ENCODE data around the gene NUP210. TPM values are rescaled to one million over a fixed set of nuclear protein-coding genes. Genes with fewer than 3 reads are reported as not detected.

NUP210 gene
- polyA plus RNA-seq, 1 donor, result 26.0 TPM

DNA sequence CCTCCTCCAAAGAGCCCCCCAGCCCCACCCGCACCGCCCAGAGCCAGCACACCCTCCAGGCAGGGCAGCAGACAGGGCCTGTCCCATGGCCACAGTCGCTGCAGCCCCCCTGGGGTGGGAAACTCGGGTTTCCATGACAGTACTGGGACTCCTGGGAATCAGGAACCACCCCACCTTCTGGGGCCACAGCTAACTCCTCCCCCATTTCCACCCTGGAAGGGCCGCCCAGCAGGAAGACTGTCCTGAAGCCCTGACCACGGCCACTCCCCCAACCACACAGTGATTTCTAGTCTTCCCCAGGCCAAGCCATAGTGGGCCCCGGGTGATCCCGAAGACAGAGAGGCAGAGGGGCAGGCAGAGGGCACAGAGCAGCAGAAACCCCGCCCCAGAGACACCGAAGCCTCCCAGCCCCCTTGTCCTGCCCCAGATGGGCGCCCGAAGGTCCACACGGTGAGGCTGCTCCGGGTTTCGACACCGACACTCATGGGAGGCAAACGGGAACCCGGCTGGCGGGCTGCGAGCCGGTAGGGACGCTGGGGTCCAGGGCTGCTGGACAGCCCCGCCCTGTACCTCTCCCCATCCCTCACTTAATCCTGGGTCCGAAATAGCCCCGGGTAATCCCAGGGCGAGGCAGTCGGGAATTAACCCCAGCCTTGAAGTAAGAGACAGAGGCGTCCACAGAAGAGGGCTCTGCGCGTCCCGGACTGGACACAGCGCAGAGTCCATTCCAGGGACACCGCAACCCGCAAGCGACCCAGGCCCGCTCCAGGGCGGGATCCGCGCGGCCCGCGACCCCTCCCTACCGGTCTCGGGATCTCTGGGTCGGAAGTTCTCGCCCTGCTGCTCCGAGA is 138.4 kb downstream of the NUP210 start:
- DNase-seq, result peak in 1 of 2 donors; percentile 14
- Histone ChIP-seq H3K9me3 (ENCODE audit: control insufficient read depth, low read depth, low read length) (peaks cover 2% of the 10 kb centered on the region), H3K4me3 (ENCODE audit: low read length) (no peak overlapping the region), H3K27ac (ENCODE audit: low read length) (no peak overlapping the region), H3K36me3 (ENCODE audit: control insufficient read depth, insufficient read depth, low read length) (no peaks in the 10 kb centered on the region), H3K4me1 (ENCODE audit: control insufficient read depth, insufficient read depth, low read length) (no peaks in the 10 kb centered on the region), H3K27me3 (ENCODE audit: control insufficient read depth, insufficient read depth, low read length) (peaks cover 73% of the 10 kb centered on the region)
- WGBS (ENCODE audit: insufficient coverage, low lambda C conversion rate), result no CpG with 5 or more reads among the region's 47 CpGs

DNA sequence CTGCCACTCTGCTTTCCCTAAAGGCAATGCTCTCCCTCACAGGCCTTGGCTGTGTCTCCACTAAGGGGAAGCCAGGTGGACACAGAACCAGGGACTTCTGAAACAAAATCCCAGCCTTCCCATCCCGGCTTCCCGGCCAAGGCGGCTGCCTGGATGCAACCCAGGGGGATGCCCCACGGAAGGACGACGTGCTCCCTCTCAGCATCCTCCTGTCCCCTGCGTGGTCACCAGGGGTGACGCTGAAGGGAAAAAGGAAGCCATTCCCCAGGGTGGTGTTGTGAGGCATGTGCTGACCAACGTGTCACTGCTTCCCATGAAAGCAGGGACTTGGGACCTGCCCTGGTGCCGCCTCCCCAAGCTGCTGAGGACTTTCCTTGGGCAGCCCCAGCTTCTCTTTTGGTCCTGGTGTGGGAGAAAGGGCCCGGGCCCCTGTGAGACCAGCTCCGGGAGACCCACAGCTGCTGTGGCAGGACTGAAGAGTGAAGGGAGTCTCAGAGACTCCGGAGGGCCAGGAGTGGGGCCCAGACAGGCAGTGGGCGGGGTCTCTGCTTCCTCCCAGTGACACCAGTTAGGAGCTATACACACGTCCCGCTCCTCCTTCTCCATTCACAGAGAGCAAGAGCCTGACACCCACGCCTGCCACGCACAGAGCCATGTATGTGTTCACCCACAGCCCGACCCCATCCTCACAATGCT is 139.2 kb downstream of the NUP210 start:
- peaks cover 70% of the 10 kb centered on the region for H3K27me3 ChIP-seq (ENCODE audit: control insufficient read depth, insufficient read depth, low read length)
- H3K27ac ChIP-seq (ENCODE audit: low read length), result no peak overlapping the region
- DNase-seq, result no peak
- H3K4me1 ChIP-seq (ENCODE audit: control insufficient read depth, insufficient read depth, low read length), result no peaks in the 10 kb centered on the region
- no CpG with 5 or more reads among the region's 19 CpGs for WGBS (ENCODE audit: insufficient coverage, low lambda C conversion rate)
- H3K4me3 ChIP-seq (ENCODE audit: low read length), result no peak overlapping the region
- peaks cover 2% of the 10 kb centered on the region for H3K9me3 ChIP-seq (ENCODE audit: control insufficient read depth, low read depth, low read length)
- H3K36me3 ChIP-seq (ENCODE audit: control insufficient read depth, insufficient read depth, low read length), result no peaks in the 10 kb centered on the region

DNA sequence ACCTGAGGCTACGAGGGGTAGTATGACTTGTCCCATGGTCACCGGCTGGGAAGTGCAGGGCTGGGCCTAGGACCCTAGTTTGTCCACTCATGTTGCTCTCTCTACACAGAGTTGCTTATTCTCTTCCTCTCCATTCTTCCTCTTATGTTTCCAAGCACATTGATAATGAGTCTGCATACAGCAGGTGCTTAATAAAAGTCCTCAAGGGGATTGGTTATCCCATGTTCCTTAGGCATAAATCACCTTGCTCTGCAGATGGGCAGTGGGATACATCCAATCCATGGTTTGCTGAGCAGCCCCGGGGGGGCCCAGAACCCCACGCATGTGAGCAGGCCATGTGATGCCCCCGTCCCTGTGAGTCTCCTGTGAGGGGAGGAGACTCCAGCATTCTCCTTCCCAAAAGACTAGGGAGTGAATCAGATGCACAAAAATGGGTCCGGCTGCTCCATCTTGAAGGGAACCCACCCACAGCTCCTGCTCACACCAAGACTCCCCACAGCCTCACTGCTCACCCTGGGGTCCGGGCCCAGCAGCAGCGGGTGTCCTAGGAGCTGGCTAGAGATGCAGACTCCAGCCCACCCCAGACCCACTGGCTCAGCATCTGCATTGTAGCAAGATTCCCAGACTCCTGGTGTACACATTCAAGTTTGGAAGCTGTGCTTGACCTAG is 139.9 kb downstream of the NUP210 start:
- Histone ChIP-seq H3K36me3 (ENCODE audit: control insufficient read depth, insufficient read depth, low read length) (no peaks in the 10 kb centered on the region), H3K4me3 (ENCODE audit: low read length) (no peak overlapping the region), H3K4me1 (ENCODE audit: control insufficient read depth, insufficient read depth, low read length) (no peaks in the 10 kb centered on the region), H3K27me3 (ENCODE audit: control insufficient read depth, insufficient read depth, low read length) (peaks cover 68% of the 10 kb centered on the region), H3K27ac (ENCODE audit: low read length) (no peak overlapping the region), H3K9me3 (ENCODE audit: control insufficient read depth, low read depth, low read length) (peaks cover 2% of the 10 kb centered on the region)
- no CpG with 5 or more reads among the region's 8 CpGs for WGBS (ENCODE audit: insufficient coverage, low lambda C conversion rate)
- DNase-seq, result no peak

DNA sequence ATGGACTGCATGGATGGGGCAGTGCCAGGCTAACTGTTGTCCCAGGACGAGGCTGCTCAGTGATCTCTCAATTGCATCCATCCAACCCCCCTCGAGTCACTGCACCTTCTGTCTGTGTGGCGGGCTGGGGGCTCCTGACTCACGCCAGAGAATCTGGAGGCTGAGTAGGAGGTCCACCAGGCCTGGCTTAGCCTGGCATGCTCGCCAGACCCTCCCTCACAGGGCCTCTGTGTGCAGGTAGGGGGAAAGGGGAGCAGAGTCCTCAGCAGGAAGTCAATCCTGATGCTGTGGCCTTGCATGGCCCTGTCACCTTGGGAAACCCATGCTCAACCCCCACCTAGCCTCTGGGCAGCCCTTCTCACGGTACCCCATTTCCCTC is 140.6 kb downstream of the NUP210 start:
- Histone ChIP-seq H3K27me3 (ENCODE audit: control insufficient read depth, insufficient read depth, low read length) (peaks cover 62% of the 10 kb centered on the region), H3K9me3 (ENCODE audit: control insufficient read depth, low read depth, low read length) (peaks cover 2% of the 10 kb centered on the region), H3K36me3 (ENCODE audit: control insufficient read depth, insufficient read depth, low read length) (no peaks in the 10 kb centered on the region), H3K4me1 (ENCODE audit: control insufficient read depth, insufficient read depth, low read length) (no peaks in the 10 kb centered on the region), H3K27ac (ENCODE audit: low read length) (no peak overlapping the region), H3K4me3 (ENCODE audit: low read length) (no peak overlapping the region)
- WGBS (ENCODE audit: insufficient coverage, low lambda C conversion rate), result no CpG with 5 or more reads among the region's 6 CpGs
- no peak for DNase-seq

DNA sequence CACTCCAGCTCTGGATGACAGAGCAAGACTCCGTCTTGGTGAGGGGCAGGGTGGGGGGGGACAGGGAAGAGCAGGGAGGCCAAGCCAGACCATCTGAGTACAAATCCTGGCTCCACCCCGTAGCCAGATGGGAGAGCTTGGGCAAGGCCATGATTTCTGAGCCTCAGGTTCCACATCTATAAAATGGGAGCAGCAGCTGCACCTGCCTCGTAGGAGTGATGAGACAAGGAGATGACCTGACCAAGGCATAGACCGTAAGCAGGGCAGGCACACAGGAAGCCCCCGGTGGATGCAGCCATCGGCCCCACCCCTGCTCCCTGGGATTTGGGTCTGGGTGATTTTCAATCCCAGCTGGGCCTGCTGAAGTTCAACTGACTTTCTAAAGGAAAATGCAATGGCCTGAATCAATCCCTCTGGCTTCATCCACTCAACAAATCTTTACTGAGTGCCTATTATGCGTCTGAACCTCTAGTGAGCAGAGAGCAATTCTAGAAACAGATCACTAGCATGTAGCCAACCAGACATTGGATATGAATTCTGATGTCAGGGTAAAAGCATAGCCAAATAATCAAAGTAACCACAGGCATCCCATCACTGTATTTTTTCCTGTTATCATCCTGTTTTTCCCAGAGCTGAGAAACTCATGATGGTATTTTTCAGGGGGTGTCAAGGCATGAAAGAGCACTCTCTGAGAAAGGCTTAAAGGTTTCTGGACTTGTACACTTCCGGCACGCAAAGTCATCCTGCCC is 141.2 kb downstream of the NUP210 start:
- Histone ChIP-seq H3K9me3 (ENCODE audit: control insufficient read depth, low read depth, low read length) (peaks cover under 1% of the 10 kb centered on the region), H3K27ac (ENCODE audit: low read length) (no peak overlapping the region), H3K4me1 (ENCODE audit: control insufficient read depth, insufficient read depth, low read length) (no peaks in the 10 kb centered on the region), H3K36me3 (ENCODE audit: control insufficient read depth, insufficient read depth, low read length) (no peaks in the 10 kb centered on the region), H3K27me3 (ENCODE audit: control insufficient read depth, insufficient read depth, low read length) (peaks cover 58% of the 10 kb centered on the region), H3K4me3 (ENCODE audit: low read length) (no peak overlapping the region)
- WGBS (ENCODE audit: insufficient coverage, low lambda C conversion rate), result no CpG with 5 or more reads among the region's 9 CpGs
- DNase-seq, result no peak

DNA sequence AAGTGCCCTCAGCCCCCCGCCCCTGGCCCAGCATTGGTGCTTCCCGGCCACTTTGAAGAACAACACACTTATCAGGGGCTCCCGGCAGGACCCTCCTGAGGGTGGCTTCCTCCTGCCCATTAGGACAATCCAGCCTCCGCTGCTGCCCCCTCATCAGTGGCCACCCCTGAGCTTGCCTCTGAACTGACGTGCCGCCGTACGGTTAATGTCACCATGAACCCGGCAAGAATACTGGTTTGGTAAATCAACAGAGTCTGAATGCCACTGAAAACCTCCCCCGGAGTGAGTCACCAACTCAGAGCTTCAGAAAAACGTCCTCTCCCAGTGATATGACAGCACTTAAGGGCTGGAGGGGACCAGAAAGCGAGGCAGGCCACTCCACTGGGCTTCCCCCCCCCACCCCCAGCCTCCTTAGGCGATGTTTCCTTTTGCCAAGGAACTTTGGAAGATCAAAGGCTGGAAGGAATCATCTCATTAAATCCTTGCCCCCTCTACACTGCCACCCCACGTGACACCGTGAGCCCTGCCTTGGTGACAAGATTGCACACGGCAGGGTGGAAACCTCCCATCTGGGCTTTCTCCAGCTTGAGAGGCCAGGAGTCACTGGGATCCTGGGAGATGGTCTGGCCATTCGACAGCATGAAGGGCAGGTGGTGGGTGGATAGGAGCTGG is 142.1 kb downstream of the NUP210 start:
- Histone ChIP-seq H3K27ac (ENCODE audit: low read length) (no peak overlapping the region), H3K36me3 (ENCODE audit: control insufficient read depth, insufficient read depth, low read length) (no peaks in the 10 kb centered on the region), H3K4me1 (ENCODE audit: control insufficient read depth, insufficient read depth, low read length) (no peaks in the 10 kb centered on the region), H3K4me3 (ENCODE audit: low read length) (no peak overlapping the region), H3K27me3 (ENCODE audit: control insufficient read depth, insufficient read depth, low read length) (peaks cover 57% of the 10 kb centered on the region), H3K9me3 (ENCODE audit: control insufficient read depth, low read depth, low read length) (no peaks in the 10 kb centered on the region)
- no peak for DNase-seq
- 17% methylated on average over 1 of the region's 17 CpGs for WGBS (ENCODE audit: insufficient coverage, low lambda C conversion rate)

DNA sequence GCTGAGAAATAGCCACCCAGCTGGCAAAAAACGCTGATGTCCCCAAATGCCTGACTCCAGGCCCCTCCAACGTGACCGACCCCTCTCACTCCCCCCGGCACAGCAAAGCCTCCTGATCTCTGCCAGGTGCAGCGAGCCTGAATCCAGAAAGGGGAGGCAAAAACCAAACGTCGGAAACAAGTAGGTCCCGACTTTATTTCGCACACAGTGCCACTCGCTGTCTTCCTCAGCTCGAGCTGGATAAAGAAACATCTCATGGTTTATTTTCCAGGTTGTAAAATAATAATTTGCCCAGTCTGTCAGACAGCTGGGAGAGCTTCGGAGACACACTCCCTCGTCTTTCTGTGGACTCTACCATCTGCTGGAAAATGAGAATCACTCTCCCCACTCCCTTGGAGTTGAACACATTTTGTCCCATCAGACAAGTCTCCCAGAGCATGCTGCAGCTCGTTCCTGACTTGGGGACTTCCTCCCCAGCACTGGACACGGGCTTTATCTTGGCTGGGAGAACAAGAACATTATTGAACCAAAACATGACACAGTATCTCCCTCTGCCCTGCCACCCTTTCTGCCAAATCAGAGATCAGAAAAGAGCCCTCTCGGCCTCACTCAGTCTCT is 142.8 kb downstream of the NUP210 start:
- 13% methylated on average over 3 of the region's 16 CpGs for WGBS (ENCODE audit: insufficient coverage, low lambda C conversion rate)
- Histone ChIP-seq H3K4me1 (ENCODE audit: control insufficient read depth, insufficient read depth, low read length) (no peaks in the 10 kb centered on the region), H3K27me3 (ENCODE audit: control insufficient read depth, insufficient read depth, low read length) (peaks cover 56% of the 10 kb centered on the region), H3K27ac (ENCODE audit: low read length) (no peak overlapping the region), H3K4me3 (ENCODE audit: low read length) (no peak overlapping the region), H3K9me3 (ENCODE audit: control insufficient read depth, low read depth, low read length) (no peaks in the 10 kb centered on the region), H3K36me3 (ENCODE audit: control insufficient read depth, insufficient read depth, low read length) (no peaks in the 10 kb centered on the region)
- no peak for DNase-seq

DNA sequence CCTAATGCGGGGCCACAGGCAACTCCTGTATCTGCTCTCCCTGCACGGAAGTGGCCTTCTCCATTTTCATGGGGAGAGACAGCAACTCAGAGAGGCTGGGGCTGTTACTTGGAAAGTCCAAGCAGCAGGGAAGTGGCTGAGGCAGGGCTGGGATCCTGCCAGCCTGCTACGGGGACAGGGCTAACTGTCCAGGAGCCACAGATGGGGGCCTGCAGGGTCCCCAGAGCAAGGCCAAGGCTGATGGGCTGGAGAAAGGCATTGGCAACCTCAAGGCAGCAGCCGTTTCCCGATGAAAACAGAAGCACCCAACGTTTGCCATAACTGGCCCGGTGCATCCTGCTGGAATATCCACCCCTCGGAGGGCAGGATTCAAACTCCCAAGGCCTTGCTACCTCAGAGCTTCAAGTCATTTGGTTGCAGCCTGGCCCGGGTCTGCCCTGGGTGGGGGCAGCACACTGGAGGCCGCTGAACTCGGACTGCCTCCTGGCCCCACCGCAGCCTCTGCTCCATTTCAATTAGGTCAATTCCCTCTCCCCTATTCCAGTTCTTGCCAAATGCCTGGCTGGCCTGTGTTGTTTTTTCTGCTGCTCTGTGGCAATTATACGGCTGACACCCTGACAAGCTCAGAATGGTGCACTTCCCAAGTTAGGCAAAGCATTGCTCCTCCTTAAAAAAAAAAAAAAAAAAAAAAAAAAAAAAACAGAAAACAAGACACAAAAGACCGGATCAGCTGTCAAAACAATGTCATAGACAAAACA is 143.5 kb downstream of the NUP210 start:
- Histone ChIP-seq H3K4me1 (ENCODE audit: control insufficient read depth, insufficient read depth, low read length) (no peaks in the 10 kb centered on the region), H3K27ac (ENCODE audit: low read length) (no peak overlapping the region), H3K9me3 (ENCODE audit: control insufficient read depth, low read depth, low read length) (no peaks in the 10 kb centered on the region), H3K27me3 (ENCODE audit: control insufficient read depth, insufficient read depth, low read length) (peaks cover 49% of the 10 kb centered on the region), H3K36me3 (ENCODE audit: control insufficient read depth, insufficient read depth, low read length) (no peaks in the 10 kb centered on the region), H3K4me3 (ENCODE audit: low read length) (no peak overlapping the region)
- no CpG with 5 or more reads among the region's 14 CpGs for WGBS (ENCODE audit: insufficient coverage, low lambda C conversion rate)
- no peak for DNase-seq

DNA sequence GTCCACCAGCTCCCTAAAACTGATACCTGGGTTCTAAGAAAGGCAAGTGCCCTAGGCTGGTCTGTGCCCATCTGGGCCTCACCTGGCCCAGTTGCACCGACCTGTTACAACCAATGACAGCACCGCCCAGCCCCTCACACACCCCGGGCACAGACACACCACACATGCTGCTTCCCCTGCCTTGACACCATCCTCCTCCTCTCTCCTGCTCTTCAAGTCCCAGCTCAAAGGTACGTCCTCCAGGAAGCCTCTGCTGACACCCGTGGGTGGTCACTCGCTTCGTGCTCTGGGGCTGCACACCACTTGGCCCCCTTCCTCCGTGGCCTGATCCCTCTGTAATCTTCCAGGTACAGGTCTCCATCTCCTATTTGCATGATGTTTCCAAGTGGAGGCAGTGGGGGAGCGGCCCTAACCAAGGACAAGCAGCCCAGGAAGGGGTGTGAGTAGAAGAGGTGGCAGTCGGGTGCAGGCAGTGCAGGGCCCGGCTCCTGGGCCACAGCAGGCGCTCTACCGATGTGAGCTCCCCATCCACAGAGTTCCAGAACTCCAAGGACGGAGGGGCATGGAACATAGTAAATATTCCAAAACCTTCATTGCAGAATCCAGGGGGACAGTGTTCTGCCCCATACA is 144.6 kb downstream of the NUP210 start:
- Histone ChIP-seq H3K36me3 (ENCODE audit: control insufficient read depth, insufficient read depth, low read length) (no peaks in the 10 kb centered on the region), H3K9me3 (ENCODE audit: control insufficient read depth, low read depth, low read length) (no peaks in the 10 kb centered on the region), H3K4me1 (ENCODE audit: control insufficient read depth, insufficient read depth, low read length) (no peaks in the 10 kb centered on the region), H3K27ac (ENCODE audit: low read length) (no peak overlapping the region), H3K27me3 (ENCODE audit: control insufficient read depth, insufficient read depth, low read length) (peaks cover 38% of the 10 kb centered on the region), H3K4me3 (ENCODE audit: low read length) (no peak overlapping the region)
- DNase-seq, result no peak
- WGBS (ENCODE audit: insufficient coverage, low lambda C conversion rate), result no CpG with 5 or more reads among the region's 14 CpGs

Measured in large intestine (tissue), 3 donors.